B cell (primary cell): ENCODE data around the gene SLC9A9. TPM values are rescaled to one million over a fixed set of nuclear protein-coding genes. Genes with fewer than 3 reads are reported as not detected.

ENCODE experiments used
- ATAC-seq: fragments of 200-7000 bp; cut with Tn5 transposase; one replicate; pipeline ENCODE4 v1.10.0; 2021; ENCODE audit warnings: low read depth, mild to moderate bottlenecking, moderate number of reproducible peaks, moderate library complexity
- CTCF ChIA-PET: fragments of 350-600 bp; sonication (Branson Sonifier 250); formaldehyde crosslinking; loops from one replicate; lab custom pipeline; 2021; ENCODE audit warnings: antibody characterized with exemption, inconsistent platforms; lab: Charles Lee
- POLR2A ChIA-PET: fragments of 350-600 bp; sonication (Branson Sonifier 250); formaldehyde crosslinking; loops from one replicate; lab custom pipeline; 2021; ENCODE audit warnings: antibody characterized with exemption; lab: Charles Lee
- DNase-seq: peaks from one replicate; pipeline ENCODE4 v3.0.0; 2013
- H2AFZ ChIP-seq: 2 replicates; pipeline ENCODE4 v1.6.1; 2012; ENCODE audit warnings: mild to moderate bottlenecking, low read depth, low read length; ENCODE audit not compliant: insufficient read depth, poor library complexity, severe bottlenecking
- H3K27ac ChIP-seq, 2 donors: 1 replicate in 1 of 2; 2 replicates in 1 of 2; pipeline ENCODE4 v1.5.1; 2012 to 2013; ENCODE audit warnings: low read length in 2 of 2, mild to moderate bottlenecking in 2 of 2, moderate library complexity in 1 of 2
- H3K27me3 ChIP-seq, 4 experiments: fragments of 200-600 bp in 1 of 4; sonication (generic) in 1 of 4; replicated peaks in 1 of 4; 1 replicate in 2 of 4; 2 replicates in 2 of 4; pipeline versions ENCODE4 v1.6.1 to v1.7.0; 2013 to 2016; ENCODE audit warnings: low read length in 3 of 4, mild to moderate bottlenecking in 2 of 4, mixed read lengths in 1 of 4, moderate library complexity in 1 of 4; ENCODE audit not compliant: insufficient read depth in 4 of 4, control insufficient read depth in 3 of 4; ENCODE audit errors: control extremely low read depth in 1 of 4
- H3K36me3 ChIP-seq, 2 experiments: replicated peaks in 1 of 2; 1 replicate in 1 of 2; 2 replicates in 1 of 2; pipeline versions ENCODE4 v1.6.1 to v1.7.1; 2013; ENCODE audit warnings: low read length in 1 of 2; ENCODE audit not compliant: insufficient read depth in 2 of 2, control insufficient read depth in 1 of 2; ENCODE audit errors: control extremely low read depth in 1 of 2, extremely low read depth in 1 of 2
- H3K4me1 ChIP-seq, 2 donors: fragments of 200-600 bp in 1 of 2; sonication (generic) in 1 of 2; 1 replicate in 1 of 2; 2 replicates in 1 of 2; pipeline versions ENCODE4 v1.5.1 to v1.6.1; 2013 to 2017; ENCODE audit warnings: low read length in 2 of 2; ENCODE audit not compliant: control insufficient read depth in 2 of 2, insufficient read depth in 2 of 2
- H3K4me2 ChIP-seq: replicated peaks from 2 replicates; pipeline ENCODE3; 2012; ENCODE audit warnings: mild to moderate bottlenecking, low read depth, low read length; ENCODE audit not compliant: poor library complexity, severe bottlenecking
- H3K4me3 ChIP-seq, 5 experiments: fragments of 200-600 bp in 1 of 5; sonication (generic) in 1 of 5; 1 replicate in 3 of 5; 2 replicates in 2 of 5; pipeline versions ENCODE4 v1.5.1 to v1.7.0; 2011 to 2016; ENCODE audit warnings: low read length in 4 of 5, mild to moderate bottlenecking in 4 of 5, low read depth in 2 of 5, control low read depth in 1 of 5, moderate library complexity in 1 of 5; ENCODE audit not compliant: insufficient read depth in 1 of 5; ENCODE audit errors: control extremely low read depth in 1 of 5, extremely low read depth in 1 of 5
- H3K79me2 ChIP-seq: fragments of 200-600 bp; sonication (generic); one replicate; pipeline ENCODE4 v1.6.0; 2016; ENCODE audit warnings: low read length; ENCODE audit not compliant: control insufficient read depth, insufficient read depth
- H3K9ac ChIP-seq: fragments of 200-600 bp; sonication (generic); 2 replicates; pipeline ENCODE4 v1.6.1; 2017; ENCODE audit warnings: mild to moderate bottlenecking, low read length, moderate library complexity
- H3K9me3 ChIP-seq, 3 donors: one replicate each; pipeline versions ENCODE4 v1.6.1 to v1.7.1; 2013; ENCODE audit warnings: low read length in 2 of 3; ENCODE audit not compliant: control insufficient read depth in 2 of 3, insufficient read depth in 1 of 3; ENCODE audit errors: control extremely low read depth in 1 of 3
- H4K20me1 ChIP-seq: 2 replicates; pipeline ENCODE4 v1.6.0; 2012; ENCODE audit warnings: mild to moderate bottlenecking, low read length; ENCODE audit not compliant: insufficient read depth, control insufficient read depth, poor library complexity, severe bottlenecking
- H3K27ac Mint-ChIP-seq: one replicate; pipeline ENCODE4 v1.8.0; 2021; ENCODE audit warnings: mixed read lengths
- H3K27me3 Mint-ChIP-seq: one replicate; pipeline ENCODE4 v1.8.0; 2021; ENCODE audit warnings: mixed read lengths
- H3K4me1 Mint-ChIP-seq: one replicate; pipeline ENCODE4 v1.8.0; 2021; ENCODE audit warnings: mixed read lengths
- H3K4me3 Mint-ChIP-seq: one replicate; pipeline ENCODE4 v1.8.0; 2021; ENCODE audit warnings: mixed read lengths
- H3K9me3 Mint-ChIP-seq: one replicate; pipeline ENCODE4 v1.8.0; 2022; ENCODE audit warnings: mixed read lengths; ENCODE audit not compliant: insufficient read depth
- EZH2 ChIP-seq: IDR thresholded peaks from 2 replicates; pipeline ENCODE4 v1.6.1; 2012; ENCODE audit warnings: borderline replicate concordance, low read depth, mild to moderate bottlenecking, moderate library complexity, low read length; ENCODE audit not compliant: insufficient read depth, poor library complexity, severe bottlenecking
- WGBS: methylation state at CpG from one replicate; pipeline ENCODE4 v1.1.5; 2013; ENCODE audit warnings: missing lambda C conversion rate; ENCODE audit not compliant: insufficient coverage; 5-methylcytosine and 5-hydroxymethylcytosine counted together
- intact Hi-C: fragments of 100-400 bp; cut with micrococcal nuclease; formaldehyde crosslinking; loops from one replicate; pipeline ENCODE4 v1.10.0; 2022
- polyA plus RNA-seq: library from polyadenylated mRNA; depleted of rRNA; stranded (reverse); fragments of >200 nt; gene quantifications from 2 replicates; pipeline ENCODE4 v1.2.3, GENCODE V29; 2012
- total RNA-seq, 2 donors: library from RNA; stranded (reverse); fragments of 120-200 nt in 1 of 2; gene quantifications; 1 replicate in 1 of 2; 2 replicates in 1 of 2; pipeline versions ENCODE4 v1.2.3 to v1.2.4, GENCODE V29; 2013 to 2022
- TF ChIP-seq, protein P1 (sequence below): fragments of 200-600 bp; IDR thresholded peaks from one replicate; pipeline ENCODE4 v1.8.0; 2022; ENCODE audit warnings: antibody characterized with exemption, mild to moderate bottlenecking

SLC9A9 gene
- total and polyA plus RNA-seq, 2 donors (not counting 1 experiment from before 2014, with no cell fraction given): 7.7 to 17.3 TPM

DNA sequence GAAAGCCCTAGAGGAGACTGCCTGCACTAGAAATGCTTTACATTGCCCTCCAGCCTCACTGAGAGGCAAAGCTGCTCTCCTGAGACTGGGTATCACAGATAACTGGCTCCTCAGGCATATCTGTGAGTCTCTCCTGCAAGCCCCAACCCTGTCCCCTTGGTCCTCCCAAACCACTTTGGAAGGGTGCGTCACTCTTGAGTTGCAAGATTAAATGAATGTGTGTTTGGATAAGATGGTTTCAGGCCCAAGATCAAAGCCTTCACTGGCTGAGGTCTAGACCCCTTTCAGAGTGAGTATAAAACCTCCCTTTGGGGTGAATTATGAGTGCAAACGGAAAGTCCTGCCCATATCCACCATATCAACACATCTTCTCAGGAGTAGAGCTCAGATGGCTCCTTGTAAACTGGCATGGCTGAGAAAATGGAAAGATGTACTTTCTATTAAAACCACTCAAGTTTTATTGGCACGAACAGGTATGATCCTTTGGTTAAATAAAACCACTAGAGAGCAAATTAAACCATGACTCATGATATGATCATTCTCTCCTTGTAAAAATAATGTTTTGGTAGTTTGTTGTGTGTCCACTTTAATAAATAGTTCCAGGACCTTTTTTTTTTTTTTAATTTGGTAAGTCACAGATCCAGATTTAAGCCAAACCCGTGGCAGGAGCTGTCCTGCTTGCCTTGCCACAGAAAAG lies 564.7 kb downstream of the SLC9A9 start:
- ATAC-seq (no peak), DNase-seq (no peak)
- no peak overlapping the region for H3K4me3 Mint-ChIP-seq
- intact Hi-C loops: no loop called here
- no peak for TF ChIP-seq EZH2
- TF ChIP-seq, protein P1, sequence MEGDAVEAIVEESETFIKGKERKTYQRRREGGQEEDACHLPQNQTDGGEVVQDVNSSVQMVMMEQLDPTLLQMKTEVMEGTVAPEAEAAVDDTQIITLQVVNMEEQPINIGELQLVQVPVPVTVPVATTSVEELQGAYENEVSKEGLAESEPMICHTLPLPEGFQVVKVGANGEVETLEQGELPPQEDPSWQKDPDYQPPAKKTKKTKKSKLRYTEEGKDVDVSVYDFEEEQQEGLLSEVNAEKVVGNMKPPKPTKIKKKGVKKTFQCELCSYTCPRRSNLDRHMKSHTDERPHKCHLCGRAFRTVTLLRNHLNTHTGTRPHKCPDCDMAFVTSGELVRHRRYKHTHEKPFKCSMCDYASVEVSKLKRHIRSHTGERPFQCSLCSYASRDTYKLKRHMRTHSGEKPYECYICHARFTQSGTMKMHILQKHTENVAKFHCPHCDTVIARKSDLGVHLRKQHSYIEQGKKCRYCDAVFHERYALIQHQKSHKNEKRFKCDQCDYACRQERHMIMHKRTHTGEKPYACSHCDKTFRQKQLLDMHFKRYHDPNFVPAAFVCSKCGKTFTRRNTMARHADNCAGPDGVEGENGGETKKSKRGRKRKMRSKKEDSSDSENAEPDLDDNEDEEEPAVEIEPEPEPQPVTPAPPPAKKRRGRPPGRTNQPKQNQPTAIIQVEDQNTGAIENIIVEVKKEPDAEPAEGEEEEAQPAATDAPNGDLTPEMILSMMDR: no peak
- Histone ChIP-seq H3K4me1 (peaks cover 0 to 3% of the 10 kb centered on the region in 2 donors), H3K27ac (no peak overlapping the region), H3K79me2 (no peaks in the 10 kb centered on the region), H4K20me1 (no peaks in the 10 kb centered on the region), H2AFZ (no peak overlapping the region), H3K9me3 (peaks cover 0 to 8% (median 2%) of the 10 kb centered on the region in 3 donors), H3K4me3 (no peak overlapping the region), H3K9ac (no peak overlapping the region), H3K27me3 (no peaks in the 10 kb centered on the region), H3K4me2 (no peak overlapping the region), H3K36me3 (peaks cover 0 to 4% of the 10 kb centered on the region in 2 experiments)
- no CpG with 5 or more reads among the region's 4 CpGs for WGBS
- ChIA-PET CTCF (interaction anchor here (0.7 kb wide), 2 partner anchors 159 to 161 kb away, joined by 3 to 5 read pairs; no protein-coding TSS in a partner anchor), POLR2A (no interaction called here)
- H3K27ac Mint-ChIP-seq: no peak overlapping the region
- peaks cover 2% of the 10 kb centered on the region for H3K9me3 Mint-ChIP-seq
- peaks cover 6% of the 10 kb centered on the region for H3K4me1 Mint-ChIP-seq
- no peaks in the 10 kb centered on the region for H3K27me3 Mint-ChIP-seq

GRCh38 chr3:143280984-143281383 lies 567.3 kb downstream of the SLC9A9 start:
- no peak for ATAC-seq
- no CpG with 5 or more reads among the region's 2 CpGs for WGBS
- POLR2A ChIA-PET: interaction anchor here (0.7 kb wide), 1 partner anchor 364 kb away, joined by 4 read pairs; no protein-coding TSS in a partner anchor

More at GRCh38 chr3:143280984-143281383, 567.3 kb downstream of the SLC9A9 start:
- Mint-ChIP-seq H3K4me3 (no peak overlapping the region), H3K4me1 (peaks cover 11% of the 10 kb centered on the region), H3K27me3 (no peaks in the 10 kb centered on the region), H3K9me3 (peaks cover 2% of the 10 kb centered on the region), H3K27ac (no peak overlapping the region)
- TF ChIP-seq EZH2: no peak
- TF ChIP-seq, protein P1: no peak
- H3K79me2 ChIP-seq: no peaks in the 10 kb centered on the region
- no peak for DNase-seq
- no peaks in the 10 kb centered on the region for H3K27me3 ChIP-seq
- no peak overlapping the region for H3K9ac ChIP-seq
- H3K9me3 ChIP-seq: peaks cover 0 to 8% (median 2%) of the 10 kb centered on the region in 3 donors
- peaks cover 0 to 4% of the 10 kb centered on the region in 2 experiments for H3K36me3 ChIP-seq
- H3K4me1 ChIP-seq: no peaks in the 10 kb centered on the region
- CTCF ChIA-PET: no interaction called here
- no peak overlapping the region for H3K27ac ChIP-seq
- intact Hi-C loops: no loop called here
- H3K4me3 ChIP-seq: no peak overlapping the region
- H4K20me1 ChIP-seq: no peaks in the 10 kb centered on the region
- H3K4me2 ChIP-seq: no peak overlapping the region
- no peak overlapping the region for H2AFZ ChIP-seq
